Stimulated activated naive CD4-positive, alpha-beta T cell (primary cell): ENCODE data around the gene SAMD14.

Source experiments
- DNase-seq, 6 experiments: peaks; one replicate each; lab custom pipeline; 2025; lab: John Stamatoyannopoulos, UW

SAMD14 gene

DNA sequence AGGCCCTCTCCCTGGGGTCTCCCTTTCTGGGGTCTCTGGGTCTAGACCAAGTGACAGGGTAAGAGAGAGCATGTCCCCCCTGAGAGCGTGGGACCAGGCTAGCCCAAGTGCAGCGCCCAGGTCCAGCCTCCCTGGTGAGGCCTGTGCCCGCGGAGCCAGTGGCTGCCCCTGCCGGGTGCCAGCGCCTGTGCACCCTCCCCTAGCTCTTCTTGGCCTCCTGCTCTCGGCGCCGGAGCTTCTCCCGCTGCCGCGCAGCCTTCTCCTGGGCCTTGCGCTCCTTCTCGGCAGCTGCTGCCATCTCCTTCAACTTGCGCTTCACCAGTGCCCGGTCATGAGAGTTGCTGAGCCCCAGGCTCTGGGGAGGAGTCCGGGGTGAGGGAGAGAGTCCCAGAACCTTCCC lies 17.3 kb downstream of the SAMD14 start:
- no peak for DNase-seq

DNA sequence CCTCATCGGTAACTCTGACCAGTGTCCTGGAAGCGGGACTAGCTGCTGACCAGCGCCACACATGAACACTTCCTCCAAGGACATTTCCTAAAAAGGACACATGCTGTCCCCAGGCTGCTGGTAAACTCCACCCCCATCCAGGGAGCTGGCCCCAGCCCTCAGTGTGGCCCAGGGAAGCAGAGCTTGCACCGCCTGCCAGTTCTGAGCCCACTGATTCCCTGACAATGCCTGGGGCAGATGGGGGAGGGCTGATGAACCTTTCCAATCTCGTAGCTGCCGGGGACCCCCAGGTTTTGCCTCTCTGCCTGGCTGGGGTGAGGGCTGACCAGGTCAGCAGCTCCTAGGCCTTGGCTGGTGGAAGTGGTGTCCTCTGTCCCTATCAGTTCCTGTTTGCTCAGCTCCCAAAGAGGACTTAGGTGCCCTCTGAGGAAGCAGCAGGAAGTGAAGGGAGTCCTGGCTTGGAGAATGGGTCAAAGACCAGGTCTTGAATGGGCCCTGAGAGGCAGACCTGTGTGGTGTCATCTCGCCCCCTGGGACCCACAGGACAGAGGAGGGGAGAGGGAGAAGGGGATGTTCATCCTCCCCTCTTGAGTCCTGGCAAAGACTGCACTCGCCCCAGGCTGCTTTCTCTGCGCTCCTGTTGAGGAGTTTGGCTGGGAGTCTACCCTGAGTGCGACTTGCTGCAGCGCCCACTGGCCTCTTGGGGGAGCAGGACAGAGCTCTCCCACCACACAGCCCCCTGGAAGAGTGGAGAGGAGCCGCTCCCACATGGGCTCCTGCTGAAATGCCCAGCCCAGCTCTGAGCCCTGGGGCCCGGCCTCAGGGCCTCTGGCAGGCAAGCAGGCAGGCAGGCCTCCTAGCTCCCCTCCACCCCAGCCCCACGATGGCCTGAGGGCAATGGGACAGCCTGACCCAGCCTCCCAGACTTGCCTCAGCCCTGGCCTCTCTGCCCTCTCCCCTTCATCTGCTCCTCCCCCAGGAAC lies 18.0 kb downstream of the SAMD14 start:
- no peak for DNase-seq

DNA sequence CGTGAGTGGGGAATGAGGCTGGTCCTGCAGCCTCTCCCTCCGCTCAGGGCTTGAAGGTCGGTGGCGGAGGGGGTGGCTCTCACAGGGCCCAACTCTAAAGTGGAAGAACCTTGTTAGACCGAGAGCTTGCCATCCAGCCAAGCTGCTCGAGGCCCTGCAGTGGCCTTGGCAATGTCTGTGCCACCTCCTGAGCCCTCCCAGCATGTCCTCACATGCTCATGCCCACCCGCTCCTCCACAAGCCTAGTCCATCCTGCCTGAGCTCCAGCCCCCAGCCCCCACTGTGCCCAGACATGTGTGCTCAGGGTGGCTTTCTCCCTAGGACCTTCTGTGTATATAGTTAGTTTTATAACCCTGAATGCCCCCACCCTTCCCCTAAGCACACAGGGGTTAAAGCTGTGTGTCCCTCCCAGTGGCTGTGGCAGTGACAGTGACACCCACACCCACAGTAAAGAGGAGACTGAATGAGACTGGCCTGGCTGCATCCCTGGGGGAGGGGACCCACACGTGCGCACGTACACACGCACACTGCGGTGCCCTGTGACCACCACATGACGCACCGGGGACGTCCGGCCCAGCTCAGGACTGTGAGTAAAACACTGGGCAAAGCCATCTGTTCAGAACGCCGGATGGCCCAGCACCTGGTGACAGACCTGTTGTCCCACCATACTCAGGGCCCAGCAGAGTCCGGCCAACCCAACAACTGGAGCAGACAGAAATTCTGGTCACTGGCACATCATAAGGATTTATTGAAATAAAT lies 19.2 kb downstream of the SAMD14 start:
- no peak for DNase-seq

DNA sequence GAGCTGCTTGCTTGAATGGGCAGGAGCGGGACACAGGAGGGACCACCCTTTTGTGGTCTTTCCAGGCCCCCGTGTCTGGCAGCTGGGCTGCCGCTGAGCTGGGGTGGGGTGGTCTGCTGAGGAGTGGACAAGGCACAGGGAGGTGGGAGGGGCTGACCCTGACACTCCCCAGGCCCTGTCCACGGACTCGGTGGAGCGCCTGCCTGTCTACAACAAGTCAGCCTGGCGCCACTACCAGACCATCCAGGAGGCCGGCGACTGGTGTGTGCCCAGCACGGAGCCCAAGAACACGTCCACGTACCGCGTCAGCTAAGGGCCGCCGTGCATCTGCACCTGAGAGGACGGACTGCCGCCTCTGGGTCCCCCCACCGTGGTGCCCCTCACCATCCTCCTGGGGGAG lies 20.2 kb downstream of the SAMD14 start:
- DNase-seq = no peak

DNA sequence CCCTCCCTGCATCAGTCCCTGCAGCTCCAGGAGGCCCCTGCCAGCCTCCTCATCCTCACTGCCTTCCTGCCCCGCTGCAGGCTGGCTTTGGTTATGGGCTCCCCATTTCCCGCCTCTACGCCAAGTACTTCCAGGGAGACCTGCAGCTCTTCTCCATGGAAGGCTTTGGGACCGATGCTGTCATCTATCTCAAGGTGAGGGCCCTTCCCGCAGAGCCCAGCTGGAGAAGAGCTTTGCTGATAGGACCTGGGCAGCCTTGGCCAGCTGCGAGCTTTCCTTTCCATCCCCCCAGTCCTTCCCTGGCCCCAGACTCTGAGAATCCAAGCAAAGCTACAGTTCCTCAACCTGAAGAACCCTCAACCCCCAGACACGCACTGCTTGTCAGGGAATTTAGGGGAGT lies 20.8 kb downstream of the SAMD14 start:
- DNase-seq = no peak

DNA sequence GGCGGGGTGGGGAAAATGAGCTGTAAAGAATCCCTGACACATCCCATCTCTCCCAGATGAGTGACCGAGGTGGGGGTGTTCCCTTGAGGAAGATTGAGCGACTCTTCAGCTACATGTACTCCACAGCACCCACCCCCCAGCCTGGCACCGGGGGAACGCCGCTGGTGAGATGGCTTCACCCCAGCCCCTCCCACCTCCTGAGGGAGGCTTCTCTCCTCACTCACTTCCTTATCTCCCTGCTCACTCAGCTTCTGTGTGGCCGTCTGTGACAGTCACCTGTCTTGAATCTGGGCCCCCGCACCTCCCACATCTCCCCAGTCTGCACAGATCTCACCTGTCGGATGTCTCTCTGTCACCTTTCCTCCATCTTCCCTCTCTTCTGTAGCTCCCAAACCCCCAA lies 21.4 kb downstream of the SAMD14 start:
- no peak for DNase-seq

DNA sequence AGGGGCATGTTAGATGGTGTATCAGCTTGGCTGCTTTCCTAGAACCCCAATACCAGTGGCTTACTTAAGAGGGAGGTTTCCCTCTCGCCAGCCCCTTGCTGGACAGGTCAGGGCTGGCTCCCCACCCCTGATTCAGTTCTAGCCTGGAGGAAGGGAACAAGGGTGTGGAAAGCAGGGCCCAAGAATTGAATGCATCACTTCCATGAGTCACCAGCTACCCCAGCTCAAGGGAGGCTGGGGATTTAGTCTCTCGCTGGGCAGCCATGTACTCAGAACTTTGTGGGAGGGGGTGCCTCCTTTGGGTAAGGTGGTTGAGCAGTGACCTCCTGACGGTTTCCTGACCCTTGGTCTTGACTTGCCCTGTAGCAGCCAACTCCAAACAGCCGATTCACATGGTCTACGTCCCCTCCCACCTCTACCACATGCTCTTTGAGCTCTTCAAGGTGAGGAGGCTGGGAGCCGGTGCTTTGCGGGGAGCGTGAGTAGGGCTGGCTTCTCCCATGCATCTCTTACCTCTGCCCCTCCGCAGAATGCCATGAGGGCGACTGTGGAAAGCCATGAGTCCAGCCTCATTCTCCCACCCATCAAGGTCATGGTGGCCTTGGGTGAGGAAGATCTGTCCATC lies 22.1 kb downstream of the SAMD14 start:
- no peak for DNase-seq

DNA sequence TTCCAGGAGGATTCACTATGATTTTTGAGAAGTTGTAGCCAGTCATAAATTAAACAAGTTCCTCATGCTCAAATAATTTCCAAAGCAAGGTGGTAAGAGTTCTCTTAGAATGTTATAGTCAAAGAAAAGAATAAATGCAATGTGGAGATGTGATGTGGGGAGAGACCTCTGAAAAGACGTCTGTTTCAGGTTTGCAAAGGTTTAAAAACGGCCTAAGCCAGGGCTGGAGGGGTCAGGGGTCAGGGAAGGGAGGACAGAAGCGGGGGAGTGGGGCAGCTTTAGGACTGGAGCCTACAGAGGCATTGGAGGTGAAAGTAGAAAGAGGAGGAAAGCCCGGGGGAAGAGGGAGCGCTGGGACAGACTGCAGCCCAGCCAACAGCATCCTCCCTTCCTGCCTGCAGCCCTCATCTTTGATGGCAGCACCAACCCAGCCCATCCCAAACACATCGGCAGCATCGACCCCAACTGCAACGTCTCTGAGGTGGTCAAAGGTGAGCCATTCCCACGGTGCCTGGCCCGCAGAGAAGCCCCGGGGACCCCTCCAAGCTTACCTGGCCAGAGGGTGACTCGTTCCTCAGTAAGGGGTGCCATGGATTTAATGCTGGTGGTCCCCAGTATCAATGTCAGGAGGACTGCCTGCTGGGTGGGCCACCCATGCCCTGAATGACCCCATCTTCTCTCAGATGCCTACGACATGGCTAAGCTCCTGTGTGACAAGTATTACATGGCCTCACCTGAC lies 23.4 kb downstream of the SAMD14 start:
- no peak for DNase-seq

DNA sequence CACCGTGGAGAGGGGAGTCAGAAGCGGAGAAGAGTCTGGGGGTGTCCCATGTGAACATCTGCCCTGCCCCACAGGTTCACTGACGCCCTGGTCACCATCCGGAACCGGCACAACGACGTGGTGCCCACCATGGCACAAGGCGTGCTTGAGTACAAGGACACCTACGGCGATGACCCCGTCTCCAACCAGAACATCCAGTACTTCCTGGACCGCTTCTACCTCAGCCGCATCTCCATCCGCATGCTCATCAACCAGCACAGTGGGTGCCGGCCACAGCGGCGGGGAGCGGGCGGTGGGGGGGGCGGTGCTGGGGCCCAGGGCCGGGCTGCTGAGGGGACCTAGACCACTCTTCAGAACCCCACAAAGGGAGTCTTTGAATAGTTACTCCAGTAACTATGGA lies 24.1 kb downstream of the SAMD14 start:
- no peak for DNase-seq

DNA sequence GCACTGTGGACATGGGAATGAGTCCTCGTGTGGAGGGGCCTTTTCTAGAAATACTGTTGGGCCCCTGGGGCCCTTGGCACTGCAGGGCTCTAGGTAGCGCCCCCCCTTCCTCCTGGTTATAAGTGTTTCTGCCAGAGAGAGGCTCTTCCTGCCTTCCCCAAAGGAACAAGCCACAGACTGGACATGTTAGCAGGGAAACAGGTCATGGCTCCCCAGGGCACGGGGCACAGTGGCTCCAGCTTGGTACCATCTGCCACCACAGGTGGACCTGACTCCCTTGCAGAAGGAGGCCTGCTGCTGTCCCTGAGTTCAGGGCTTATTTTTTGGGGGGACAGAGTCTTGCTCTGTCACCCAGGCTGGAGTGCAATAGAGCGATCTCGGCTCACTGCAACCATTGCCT lies 26.0 kb downstream of the SAMD14 start:
- DNase-seq = no peak

DNA sequence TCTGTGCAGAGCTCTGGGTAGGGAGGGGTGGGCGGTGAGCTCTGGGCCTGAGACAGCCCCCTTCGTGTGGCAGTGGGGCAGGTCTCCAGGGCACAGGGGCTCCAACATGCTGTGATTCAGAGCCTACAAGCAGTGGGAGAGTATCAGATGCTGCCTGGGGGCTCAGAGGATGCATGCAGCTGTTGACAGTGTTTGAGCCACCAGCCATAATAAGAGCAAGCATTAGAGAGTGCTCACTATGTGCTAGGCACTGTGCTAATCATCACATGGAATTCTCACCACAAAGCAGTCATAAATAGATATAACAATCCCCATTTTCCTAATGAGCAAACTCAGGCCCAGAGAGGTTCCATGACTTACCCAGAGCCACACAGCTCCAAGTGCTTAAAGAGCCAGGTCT lies 26.7 kb downstream of the SAMD14 start:
- DNase-seq = no peak

DNA sequence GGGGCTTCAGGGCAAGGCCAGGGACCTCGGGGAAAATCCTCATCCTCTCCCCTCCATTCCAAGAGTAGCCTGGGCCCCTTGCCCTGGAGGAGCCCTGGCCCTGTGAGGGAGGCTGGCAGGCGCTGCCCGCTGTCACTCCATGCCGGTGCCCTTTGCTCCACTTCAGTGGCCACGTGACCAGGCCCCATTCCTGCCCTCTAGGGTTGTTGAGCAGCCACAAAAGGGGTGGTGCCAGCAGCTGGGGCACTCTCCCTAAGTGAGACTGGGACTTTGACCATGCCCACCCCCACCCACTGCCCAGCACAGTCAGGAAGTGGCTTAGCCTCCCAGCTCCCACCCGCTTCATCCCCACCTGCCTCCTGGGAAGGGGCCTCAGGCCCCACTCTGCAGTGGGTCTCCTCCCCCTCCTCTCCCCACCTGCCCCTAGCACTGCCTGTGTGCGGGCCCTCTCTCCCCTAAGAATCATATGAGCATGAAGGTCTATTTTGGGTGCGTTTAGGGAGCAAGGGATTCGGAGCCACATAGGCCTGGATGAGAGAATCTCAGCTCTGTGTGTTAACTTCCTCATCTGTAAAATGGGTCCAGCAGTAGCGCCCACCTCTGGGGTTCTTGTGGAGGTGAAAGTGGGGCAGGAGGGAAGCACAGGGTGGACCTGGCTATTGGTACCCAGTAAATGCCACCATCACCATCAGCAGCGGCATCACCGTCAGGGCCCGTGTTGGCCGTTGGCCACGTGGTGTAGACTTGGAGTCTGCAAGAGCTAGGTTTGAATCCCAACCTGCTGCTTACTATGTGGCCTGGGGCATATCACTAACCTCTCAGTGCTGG lies 27.6 kb downstream of the SAMD14 start:
- DNase-seq = no peak

DNA sequence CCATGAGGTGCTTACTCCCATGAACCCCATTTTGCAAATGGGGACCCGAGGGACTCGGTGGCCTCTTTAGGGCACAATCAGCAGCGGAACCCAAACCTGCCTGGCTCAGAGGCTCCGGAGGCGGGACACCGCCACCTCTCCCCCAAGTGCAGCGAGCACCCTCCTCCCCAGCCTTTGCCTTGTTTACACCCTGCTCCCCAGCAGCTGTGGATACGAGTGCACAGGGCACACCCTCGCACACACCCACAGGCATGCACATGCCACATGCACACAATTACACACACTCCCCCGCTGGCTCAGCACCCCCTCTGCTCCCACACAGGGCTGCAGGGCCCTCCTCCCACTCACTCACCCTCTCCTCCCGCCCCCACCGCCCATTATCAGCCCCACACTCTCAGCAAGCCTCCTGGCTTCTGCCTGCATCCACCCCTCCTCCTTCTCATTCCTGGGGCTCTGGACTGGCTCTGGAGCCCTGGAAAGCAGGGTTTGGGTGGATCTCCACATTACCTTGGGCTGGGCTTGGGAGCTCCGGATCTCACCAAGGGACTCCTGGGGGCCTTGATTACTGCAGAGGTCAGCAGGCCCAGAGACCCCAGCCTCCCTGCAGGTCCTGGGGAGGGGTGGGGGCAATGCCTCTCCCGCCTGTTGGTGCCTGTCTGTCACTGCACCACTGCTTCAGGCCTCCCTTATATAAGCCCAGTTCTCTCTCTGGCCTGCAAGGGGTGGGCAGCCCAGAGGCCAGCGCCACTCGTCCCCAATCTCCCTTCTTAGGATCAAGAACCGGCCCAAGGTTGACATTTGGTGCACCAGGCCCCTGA lies 28.4 kb downstream of the SAMD14 start:
- no peak for DNase-seq

DNA sequence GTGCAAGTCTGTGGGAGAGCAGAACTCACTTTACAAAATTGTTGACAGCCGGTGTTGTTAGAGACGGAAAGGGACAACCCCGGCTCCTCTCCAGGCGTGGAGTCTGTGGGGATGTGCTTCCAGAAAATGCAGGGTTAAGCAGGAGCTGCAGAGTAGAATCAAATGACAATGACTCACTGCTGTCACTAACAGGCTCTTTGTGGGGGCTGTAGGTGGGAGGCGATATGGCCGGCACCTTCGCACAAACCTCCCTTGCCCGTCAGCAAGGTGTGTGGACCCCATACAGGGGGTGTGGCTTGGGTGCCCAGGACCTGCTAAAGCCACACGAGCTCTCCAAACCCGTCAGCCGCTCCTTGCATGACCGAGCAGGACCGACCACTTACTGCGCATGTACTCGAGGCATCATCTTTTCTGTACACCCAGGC lies 29.0 kb downstream of the SAMD14 start:
- DNase-seq = no peak

DNA sequence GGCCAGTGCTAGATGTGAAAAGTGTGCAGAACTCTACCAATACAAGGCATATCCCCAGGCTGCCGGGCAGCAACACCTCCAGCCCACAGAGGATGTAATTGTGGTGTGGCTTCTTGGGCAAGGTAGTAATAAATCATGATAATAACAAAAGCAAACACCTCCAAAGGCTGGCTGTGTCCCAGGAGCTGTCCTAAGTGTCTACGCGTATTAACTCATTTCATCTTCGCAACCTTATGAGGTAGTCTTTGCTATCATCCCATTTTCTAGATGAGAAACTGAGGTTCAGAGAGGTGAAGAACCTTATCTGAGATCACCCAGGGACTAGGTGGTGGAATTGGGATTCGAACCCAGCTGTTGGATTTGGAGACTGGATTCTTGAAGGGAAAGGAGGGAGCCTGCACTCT lies 29.5 kb downstream of the SAMD14 start:
- no peak for DNase-seq

DNA sequence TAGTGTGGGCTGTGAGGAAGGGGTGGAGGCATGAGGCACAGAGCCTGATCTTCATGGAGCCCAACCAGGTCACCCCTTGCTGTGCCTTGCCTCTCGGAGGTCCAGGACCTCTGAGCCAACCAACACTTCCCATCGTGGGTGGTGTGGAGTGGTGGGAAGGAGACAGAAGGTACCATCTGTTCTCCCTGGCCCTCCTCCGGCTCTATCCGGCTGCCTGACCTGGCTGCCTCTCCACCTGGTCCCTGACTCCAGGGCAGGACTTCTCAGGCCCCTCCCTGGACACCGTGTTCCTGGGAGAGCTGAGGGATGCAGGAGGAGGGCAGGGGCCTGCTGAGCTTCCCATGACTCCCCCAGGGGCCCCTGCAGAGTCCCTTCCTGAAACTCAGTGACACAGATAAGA lies 31.0 kb downstream of the SAMD14 start:
- DNase-seq = no peak

DNA sequence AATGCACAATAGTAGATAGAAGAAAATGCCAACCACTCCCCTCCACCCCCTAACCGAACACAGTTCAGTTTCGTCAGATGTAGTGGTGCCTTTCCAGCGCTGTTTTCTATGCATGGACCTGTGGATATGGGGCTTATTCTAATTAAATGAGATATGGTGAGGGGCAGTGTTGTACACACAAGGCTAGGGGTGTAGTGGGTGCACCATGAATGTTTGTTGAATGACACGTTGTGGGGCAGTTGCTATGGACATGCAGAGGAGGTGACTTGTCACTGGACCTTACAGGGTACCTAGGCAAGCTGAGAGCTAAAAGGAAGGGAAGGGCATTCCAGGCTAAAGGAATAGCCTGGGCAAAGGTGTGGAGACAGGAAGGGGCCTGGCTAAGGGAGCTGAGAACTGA lies 31.4 kb downstream of the SAMD14 start:
- DNase-seq = no peak

DNA sequence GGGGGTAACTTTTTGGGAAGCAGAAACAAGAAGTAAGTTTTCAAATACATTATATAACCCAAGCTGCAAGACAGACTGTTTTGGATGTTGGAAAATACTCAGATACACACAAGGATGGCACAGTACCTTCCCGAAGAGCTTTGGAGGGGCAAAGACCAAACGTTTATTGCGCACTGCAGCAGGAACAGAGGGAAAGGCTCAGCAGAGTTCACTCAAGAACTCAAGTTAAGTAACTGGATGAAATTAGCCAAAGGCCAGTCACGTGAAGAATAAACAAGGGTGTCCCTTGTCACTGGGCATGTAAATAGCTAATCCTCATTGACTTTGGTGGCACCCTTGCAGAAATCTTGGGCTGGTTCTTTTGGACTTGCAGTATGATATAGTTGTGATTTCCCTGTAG lies 32.0 kb downstream of the SAMD14 start:
- no peak for DNase-seq

DNA sequence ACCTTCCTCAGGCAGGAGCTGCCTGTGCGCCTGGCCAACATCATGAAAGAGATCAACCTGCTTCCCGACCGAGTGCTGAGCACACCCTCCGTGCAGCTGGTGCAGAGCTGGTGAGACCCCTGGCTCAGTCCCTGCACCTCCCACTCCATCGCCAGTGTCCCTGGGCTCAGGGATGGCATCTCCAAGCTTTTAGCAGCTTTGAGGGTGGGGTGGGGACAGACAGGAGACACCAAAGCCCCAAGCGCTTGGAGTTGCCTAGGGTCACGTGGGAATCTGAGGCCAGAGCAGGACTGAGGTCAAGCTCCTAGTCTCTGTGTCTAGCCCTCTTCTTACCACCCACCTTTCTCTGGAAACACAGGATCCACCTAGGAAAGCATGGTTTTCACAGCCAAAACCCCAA lies 32.5 kb downstream of the SAMD14 start:
- DNase-seq = no peak

DNA sequence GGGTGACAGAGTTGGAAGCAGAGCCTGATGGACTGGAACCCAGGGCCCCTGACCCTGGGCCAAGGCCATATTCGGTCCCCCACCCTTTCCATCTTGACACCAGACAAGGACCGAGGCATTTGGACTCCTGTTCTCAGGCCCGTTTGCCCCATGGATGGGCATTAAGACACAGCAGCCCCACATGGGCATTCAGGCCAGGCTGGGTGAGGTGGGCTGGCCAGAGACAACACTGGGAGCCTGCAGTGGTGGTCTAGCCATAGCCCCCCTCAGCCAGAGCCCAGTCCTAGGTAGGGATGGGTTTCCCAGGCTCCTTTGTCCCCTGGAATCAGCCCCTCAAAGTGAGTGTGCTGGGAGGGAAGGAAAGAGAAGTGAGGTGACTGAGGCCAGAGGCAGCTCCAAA lies 33.2 kb downstream of the SAMD14 start:
- DNase-seq = no peak
